AG04449 (cell line): ENCODE data around the gene WFIKKN1.
A peak's percentile ranks its signal among the peaks of the same experiment; 100 is the strongest.

Experiments
- CTCF ChIA-PET: fragments of 350-600 bp; formaldehyde crosslinking; extraction: SDS; loops from one replicate; lab custom pipeline; 2021; ENCODE audit warnings: antibody characterized with exemption; lab: Yijun Ruan, JAX
- POLR2A ChIA-PET: fragments of 400-600, 350-600 bp; formaldehyde crosslinking; extraction: SDS; loops from one replicate; lab custom pipeline; 2020; ENCODE audit warnings: antibody characterized with exemption, inconsistent platforms; lab: Yijun Ruan, JAX
- DNase-seq: peaks from one replicate; pipeline ENCODE4 v3.0.0-alpha.2; 2010; ENCODE audit warnings: low read depth, low spot score
- H3K4me3 ChIP-seq: 2 replicates; pipeline ENCODE4 v1.5.1; 2011; ENCODE audit warnings: low read depth, mild to moderate bottlenecking, control low read depth, low read length
- CTCF ChIP-seq: IDR thresholded peaks from one replicate; pipeline ENCODE4 v1.5.1; 2011; ENCODE audit warnings: mild to moderate bottlenecking, moderate library complexity, low read length, control low read depth, inconsistent platforms; ENCODE audit not compliant: insufficient read depth; ENCODE audit errors: missing control alignments

The WFIKKN1 gene

GRCh38 chr16:642189-643049 is 11.6 kb downstream of the WFIKKN1 start:
- ChIA-PET CTCF (interaction anchor here (0.8 kb wide), 1 partner anchor 14 kb away, joined by 3 read pairs; no protein-coding TSS in a partner anchor), POLR2A (no interaction called here)
- peak overlapping the region; percentile 84 for H3K4me3 ChIP-seq
- no peak for DNase-seq
- TF ChIP-seq CTCF = no peak

GRCh38 chr16:643050-643368 is 12.2 kb downstream of the WFIKKN1 start:
- TF ChIP-seq CTCF = no peak
- DNase-seq = no peak
- CTCF ChIA-PET = interaction anchor here (0.8 to 1.4 kb wide), 2 partner anchors 9 to 15 kb away, joined by 3 to 4 read pairs; no protein-coding TSS in a partner anchor
- POLR2A ChIA-PET = no interaction called here
- H3K4me3 ChIP-seq = peak overlapping the region; percentile 84

- DNase-seq = no peak
- POLR2A ChIA-PET = no interaction called here
- no peak overlapping the region for H3K4me3 ChIP-seq
- TF ChIP-seq CTCF = no peak
- CTCF ChIA-PET = interaction anchor here (1.4 to 2.7 kb wide), 2 partner anchors 8 to 24 kb away, joined by 4 to 8 read pairs; partner anchors contain the start of gene RHOT2
These were observed 13.8 kb downstream of the WFIKKN1 start for GRCh38 chr16:644556-644955.

GRCh38 chr16:645852-646678 is 15.3 kb downstream of the WFIKKN1 start:
- TF ChIP-seq CTCF = no peak
- ChIA-PET CTCF (interaction anchor here (2.7 kb wide), 1 partner anchor 22 kb away, joined by 8 read pairs; the partner anchor contains the start of gene RHOT2), POLR2A (no interaction called here)
- H3K4me3 ChIP-seq = no peak overlapping the region
- no peak for DNase-seq

DNA sequence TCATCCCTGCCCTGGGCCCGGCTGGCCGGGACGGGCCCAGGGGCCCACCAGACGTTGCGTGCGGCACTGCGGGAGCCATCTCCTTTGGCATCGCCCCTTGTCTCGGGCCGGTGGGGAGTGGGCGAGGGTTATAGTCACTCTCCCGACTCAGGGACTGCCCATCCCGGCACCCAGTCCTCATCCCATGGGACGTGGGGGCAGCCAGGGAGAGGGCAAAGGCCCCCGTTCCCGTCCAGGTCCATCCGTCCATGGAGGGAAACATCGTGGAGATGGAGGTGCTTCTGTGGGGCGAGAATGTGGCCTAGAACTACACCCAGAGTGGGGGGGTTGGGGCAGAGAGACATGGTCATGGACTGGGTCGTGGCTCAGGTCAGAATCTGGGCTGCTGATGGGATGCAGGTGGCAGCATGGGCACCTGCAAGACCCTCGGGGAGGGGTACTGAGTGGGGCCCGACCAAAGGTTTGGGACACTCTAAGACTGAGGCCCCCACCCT is 15.9 kb downstream of the WFIKKN1 start:
- no peak for DNase-seq
- POLR2A ChIA-PET = no interaction called here
- CTCF ChIA-PET = no interaction called here
- no peak overlapping the region for H3K4me3 ChIP-seq
- no peak for TF ChIP-seq CTCF
